GM12872 (cell line): ENCODE data around the gene LILRB5.

Experiments used
- CTCF ChIP-seq: IDR thresholded peaks from 3 replicates; pipeline ENCODE4 v1.5.1; 2011; ENCODE audit warnings: low read depth, mild to moderate bottlenecking, low read length, moderate library complexity; ENCODE audit not compliant: insufficient read depth

The LILRB5 gene

GRCh38 chr19:54294539-54294938 is 37.5 kb upstream of the LILRB5 start:
- no peak for TF ChIP-seq CTCF

- no peak for TF ChIP-seq CTCF
Observed at GRCh38 chr19:54287456-54287855, 30.4 kb upstream of the LILRB5 start.

GRCh38 chr19:54282686-54283470 is 25.8 kb upstream of the LILRB5 start:
- no peak for TF ChIP-seq CTCF

- TF ChIP-seq CTCF: no peak
Observed at GRCh38 chr19:54281007-54281728, 24.1 kb upstream of the LILRB5 start, which contains the start of gene LILRB2. Gene LILRB2, minus strand, starts transcription at chr19:54281110. Its CDS starts 614 bp downstream, at chr19:54280496.

- TF ChIP-seq CTCF: no peak
Observed at GRCh38 chr19:54279406-54279962, 22.4 kb upstream of the LILRB5 start.

- TF ChIP-seq CTCF: no peak
Observed at GRCh38 chr19:54275951-54276350, 18.9 kb upstream of the LILRB5 start.

- TF ChIP-seq CTCF: no peak
Observed at GRCh38 chr19:54273821-54274220, 16.7 kb upstream of the LILRB5 start.
